ENCODE results near the gene BMPR1A.
"Not testable (repeated sequence)": the region's sequence is repeated elsewhere in the genome, so short reads cannot be mapped to it uniquely, and the experiment has no call there.

Gene BMPR1A

DNA sequence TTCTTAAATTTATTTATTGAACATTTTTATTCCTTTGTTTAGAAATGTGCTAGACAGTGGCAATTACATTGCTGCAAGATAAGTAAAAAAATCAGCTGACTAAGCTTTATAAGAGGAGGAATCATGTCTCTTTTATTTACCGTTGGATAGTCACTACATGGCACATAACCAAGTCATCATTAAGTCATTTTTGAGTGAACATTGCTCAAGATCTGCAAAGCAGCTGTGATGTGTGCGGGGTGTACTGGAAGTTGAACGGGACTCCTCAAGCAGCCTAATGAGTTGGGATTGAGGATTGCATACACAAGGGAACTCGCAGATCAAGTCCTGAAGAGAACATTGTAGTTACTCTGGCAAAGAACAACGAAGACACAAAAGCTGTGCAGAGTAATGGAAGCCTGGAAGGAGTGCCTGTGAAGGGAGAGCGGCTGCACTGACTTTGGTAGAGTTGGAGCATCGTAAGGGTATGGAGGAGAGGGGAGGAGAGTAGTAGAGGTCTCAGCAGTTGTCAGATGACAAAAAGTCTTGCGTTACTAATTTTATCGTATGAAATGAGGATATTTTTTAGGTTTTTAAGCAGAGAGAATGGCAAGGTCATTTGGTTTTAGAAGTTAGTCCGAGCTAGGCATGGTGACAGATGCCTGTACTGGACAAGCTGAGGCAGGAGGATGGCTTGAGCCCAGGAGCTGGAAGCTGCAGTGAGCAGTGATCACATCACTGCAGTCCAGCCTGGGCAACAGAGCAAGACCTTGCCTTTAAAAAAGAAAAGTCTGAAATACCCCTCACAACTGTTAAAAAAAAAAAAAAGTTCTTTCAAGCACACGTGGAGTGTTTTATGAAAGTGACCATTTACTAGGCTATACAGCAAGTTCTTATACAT lies 95.1 kb downstream of the BMPR1A start:
- 97% methylated on average over 9 of the region's 11 CpGs for WGBS (ENCODE audit: insufficient coverage)
- no peaks in the 10 kb centered on the region for H3K36me3 ChIP-seq (ENCODE audit: control insufficient read depth in 4 of 4, insufficient read depth in 4 of 4, low read length in 3 of 4)
- peaks cover 0 to 5% (median 0%) of the 10 kb centered on the region in 5 experiments for H3K27me3 ChIP-seq (replicated peaks in 2 of 5; ENCODE audit: control insufficient read depth in 4 of 5, insufficient read depth in 5 of 5, low read length in 4 of 5)
- no peak overlapping the region for H3K27ac ChIP-seq (ENCODE audit: insufficient read depth in 1 of 2, low read depth in 1 of 2, low read length in 2 of 2, poor library complexity in 1 of 2, severe bottlenecking in 2 of 2)
- no peak for DNase-seq
- no peaks in the 10 kb centered on the region for H3K4me1 ChIP-seq (ENCODE audit: control extremely low read depth in 1 of 4, control insufficient read depth in 4 of 4, insufficient read depth in 4 of 4, low read length in 3 of 4)
- POLR2A ChIA-PET: no interaction called here
- CTCF ChIA-PET: interaction anchor here (2.4 kb wide), 1 partner anchor 11 kb away, joined by 7 read pairs; no protein-coding TSS in a partner anchor
- H3K9me3 ChIP-seq (ENCODE audit: control extremely low read depth in 1 of 5, control insufficient read depth in 4 of 5, insufficient read depth in 2 of 5, low read depth in 1 of 5, low read length in 4 of 5): peaks cover 0 to 3% (median 0%) of the 10 kb centered on the region in 5 experiments
- H3K4me3 ChIP-seq (ENCODE audit: control insufficient read depth in 1 of 7, extremely low read depth in 1 of 7, insufficient read depth in 4 of 7, low read depth in 2 of 7, low read length in 6 of 7): no peak overlapping the region

- H3K27me3 ChIP-seq (replicated peaks in 2 of 5; ENCODE audit: control insufficient read depth in 4 of 5, insufficient read depth in 5 of 5, low read length in 4 of 5); H3K4me3 ChIP-seq (ENCODE audit: control insufficient read depth in 1 of 7, extremely low read depth in 1 of 7, insufficient read depth in 4 of 7, low read depth in 2 of 7, low read length in 6 of 7); H3K27ac ChIP-seq (ENCODE audit: insufficient read depth in 1 of 2, low read depth in 1 of 2, low read length in 2 of 2, poor library complexity in 1 of 2, severe bottlenecking in 2 of 2): not testable (repeated sequence)
Measured at GRCh38 chr10:86853582-86853981, 97.2 kb downstream of the BMPR1A start.

GRCh38 chr10:86855513-86855912 lies 99.1 kb downstream of the BMPR1A start:
- WGBS (ENCODE audit: insufficient coverage): no CpG with 5 or more reads among the region's 1 CpG
- H3K36me3 ChIP-seq (ENCODE audit: control insufficient read depth in 4 of 4, insufficient read depth in 4 of 4, low read length in 3 of 4): no peaks in the 10 kb centered on the region
- peaks cover 0 to 7% (median 0%) of the 10 kb centered on the region in 5 experiments for H3K27me3 ChIP-seq (replicated peaks in 2 of 5; ENCODE audit: control insufficient read depth in 4 of 5, insufficient read depth in 5 of 5, low read length in 4 of 5)
- ChIA-PET CTCF (interaction anchor here (1.2 kb wide), 1 partner anchor 20 kb away, joined by 4 read pairs; no protein-coding TSS in a partner anchor), POLR2A (no interaction called here)
- H3K4me1 ChIP-seq (ENCODE audit: control extremely low read depth in 1 of 4, control insufficient read depth in 4 of 4, insufficient read depth in 4 of 4, low read length in 3 of 4): no peaks in the 10 kb centered on the region
- no peak overlapping the region for H3K27ac ChIP-seq (ENCODE audit: insufficient read depth in 1 of 2, low read depth in 1 of 2, low read length in 2 of 2, poor library complexity in 1 of 2, severe bottlenecking in 2 of 2)
- no peak overlapping the region for H3K4me3 ChIP-seq (ENCODE audit: control insufficient read depth in 1 of 7, extremely low read depth in 1 of 7, insufficient read depth in 4 of 7, low read depth in 2 of 7, low read length in 6 of 7)
- peaks cover 0 to 3% (median 0%) of the 10 kb centered on the region in 5 experiments for H3K9me3 ChIP-seq (ENCODE audit: control extremely low read depth in 1 of 5, control insufficient read depth in 4 of 5, insufficient read depth in 2 of 5, low read depth in 1 of 5, low read length in 4 of 5)
- no peak for DNase-seq

More at GRCh38 chr10:86853582-86853981, 97.2 kb downstream of the BMPR1A start:
- H3K36me3 ChIP-seq (ENCODE audit: control insufficient read depth in 4 of 4, insufficient read depth in 4 of 4, low read length in 3 of 4); CTCF ChIA-PET; POLR2A ChIA-PET; H3K4me1 ChIP-seq (ENCODE audit: control extremely low read depth in 1 of 4, control insufficient read depth in 4 of 4, insufficient read depth in 4 of 4, low read length in 3 of 4); H3K9me3 ChIP-seq (ENCODE audit: control extremely low read depth in 1 of 5, control insufficient read depth in 4 of 5, insufficient read depth in 2 of 5, low read depth in 1 of 5, low read length in 4 of 5); DNase-seq: not testable (repeated sequence)
- 95% methylated on average over 6 of the region's 12 CpGs for WGBS (ENCODE audit: insufficient coverage)

DNA sequence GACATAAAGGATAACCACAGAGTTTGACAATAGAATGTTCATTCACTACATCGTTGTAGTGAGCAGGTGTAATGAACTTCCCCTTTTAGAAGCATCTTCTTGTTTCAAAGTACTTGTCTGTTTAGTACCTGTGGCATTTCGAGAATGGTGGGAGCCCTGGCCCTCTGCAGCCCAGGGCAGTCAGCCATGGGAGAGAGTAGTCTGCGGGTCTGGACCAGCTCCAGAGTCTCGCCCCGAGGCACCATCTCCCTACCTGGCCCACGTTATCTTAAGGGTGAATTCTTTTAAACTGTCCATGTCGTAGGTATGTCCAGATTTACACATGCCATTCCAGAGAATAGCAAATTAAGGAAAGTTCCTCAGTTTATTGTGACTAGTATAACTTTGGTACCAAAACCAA lies 99.7 kb downstream of the BMPR1A start:
- no peak overlapping the region for H3K27ac ChIP-seq (ENCODE audit: insufficient read depth in 1 of 2, low read depth in 1 of 2, low read length in 2 of 2, poor library complexity in 1 of 2, severe bottlenecking in 2 of 2)
- peaks cover 0 to 3% (median 0%) of the 10 kb centered on the region in 5 experiments for H3K9me3 ChIP-seq (ENCODE audit: control extremely low read depth in 1 of 5, control insufficient read depth in 4 of 5, insufficient read depth in 2 of 5, low read depth in 1 of 5, low read length in 4 of 5)
- peaks cover 0 to 7% (median 0%) of the 10 kb centered on the region in 5 experiments for H3K27me3 ChIP-seq (replicated peaks in 2 of 5; ENCODE audit: control insufficient read depth in 4 of 5, insufficient read depth in 5 of 5, low read length in 4 of 5)
- no peak for DNase-seq
- 100% methylated on average over 5 of the region's 7 CpGs for WGBS (ENCODE audit: insufficient coverage)
- CTCF ChIA-PET: interaction anchor here (1.2 kb wide), 1 partner anchor 20 kb away, joined by 4 read pairs; no protein-coding TSS in a partner anchor
- no peaks in the 10 kb centered on the region for H3K4me1 ChIP-seq (ENCODE audit: control extremely low read depth in 1 of 4, control insufficient read depth in 4 of 4, insufficient read depth in 4 of 4, low read length in 3 of 4)
- H3K4me3 ChIP-seq (ENCODE audit: control insufficient read depth in 1 of 7, extremely low read depth in 1 of 7, insufficient read depth in 4 of 7, low read depth in 2 of 7, low read length in 6 of 7): no peak overlapping the region
- POLR2A ChIA-PET: no interaction called here
- H3K36me3 ChIP-seq (ENCODE audit: control insufficient read depth in 4 of 4, insufficient read depth in 4 of 4, low read length in 3 of 4): no peaks in the 10 kb centered on the region

DNA sequence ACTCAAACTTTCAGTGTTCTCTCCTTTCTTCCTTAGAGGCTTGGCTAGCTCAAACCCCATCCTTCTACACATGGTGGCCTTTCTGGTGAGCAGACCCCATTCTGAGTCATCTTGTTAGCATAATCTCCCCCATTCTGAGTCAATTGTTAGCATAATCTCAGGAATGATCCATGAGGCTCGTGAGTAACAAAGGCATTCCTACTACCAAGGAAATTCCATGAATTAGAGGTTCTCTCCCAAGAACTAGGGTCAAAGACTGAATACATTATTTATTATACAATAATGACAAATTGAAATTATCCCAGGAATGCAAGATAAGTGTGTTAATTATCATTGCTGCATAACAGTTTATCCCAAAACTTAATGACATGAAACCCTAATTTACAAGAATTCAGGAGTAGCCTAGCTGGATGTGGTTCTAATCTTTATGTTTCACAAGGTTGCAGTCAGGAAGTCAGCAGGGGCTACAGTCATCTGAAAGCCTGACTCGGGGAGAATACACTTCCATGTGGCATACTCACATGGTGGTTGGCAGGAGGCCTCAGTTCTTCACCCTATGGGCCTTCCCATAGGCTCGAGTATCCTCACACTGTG lies 100.8 kb downstream of the BMPR1A start:
- POLR2A ChIA-PET: no interaction called here
- CTCF ChIA-PET: no interaction called here
- Histone ChIP-seq H3K4me3 (ENCODE audit: control insufficient read depth in 1 of 7, extremely low read depth in 1 of 7, insufficient read depth in 4 of 7, low read depth in 2 of 7, low read length in 6 of 7) (no peak overlapping the region), H3K9me3 (ENCODE audit: control extremely low read depth in 1 of 5, control insufficient read depth in 4 of 5, insufficient read depth in 2 of 5, low read depth in 1 of 5, low read length in 4 of 5) (peaks cover 0 to 3% (median 0%) of the 10 kb centered on the region in 5 experiments), H3K4me1 (ENCODE audit: control extremely low read depth in 1 of 4, control insufficient read depth in 4 of 4, insufficient read depth in 4 of 4, low read length in 3 of 4) (no peaks in the 10 kb centered on the region), H3K27me3 (replicated peaks in 2 of 5; ENCODE audit: control insufficient read depth in 4 of 5, insufficient read depth in 5 of 5, low read length in 4 of 5) (peaks cover 0 to 4% (median 0%) of the 10 kb centered on the region in 5 experiments), H3K27ac (ENCODE audit: insufficient read depth in 1 of 2, low read depth in 1 of 2, low read length in 2 of 2, poor library complexity in 1 of 2, severe bottlenecking in 2 of 2) (no peak overlapping the region), H3K36me3 (ENCODE audit: control insufficient read depth in 4 of 4, insufficient read depth in 4 of 4, low read length in 3 of 4) (no peaks in the 10 kb centered on the region)
- DNase-seq: peak in 1 of 3 donors; percentile 23
- 35% methylated on average over 2 of the region's 3 CpGs for WGBS (ENCODE audit: insufficient coverage)

- Histone ChIP-seq H3K4me3 (ENCODE audit: control insufficient read depth in 1 of 7, extremely low read depth in 1 of 7, insufficient read depth in 4 of 7, low read depth in 2 of 7, low read length in 6 of 7) (no peak overlapping the region), H3K27ac (ENCODE audit: insufficient read depth in 1 of 2, low read depth in 1 of 2, low read length in 2 of 2, poor library complexity in 1 of 2, severe bottlenecking in 2 of 2) (no peak overlapping the region), H3K27me3 (replicated peaks in 2 of 5; ENCODE audit: control insufficient read depth in 4 of 5, insufficient read depth in 5 of 5, low read length in 4 of 5) (peaks cover 0 to 8% (median 0%) of the 10 kb centered on the region in 5 experiments), H3K36me3 (ENCODE audit: control insufficient read depth in 4 of 4, insufficient read depth in 4 of 4, low read length in 3 of 4) (no peaks in the 10 kb centered on the region), H3K4me1 (ENCODE audit: control extremely low read depth in 1 of 4, control insufficient read depth in 4 of 4, insufficient read depth in 4 of 4, low read length in 3 of 4) (no peaks in the 10 kb centered on the region), H3K9me3 (ENCODE audit: control extremely low read depth in 1 of 5, control insufficient read depth in 4 of 5, insufficient read depth in 2 of 5, low read depth in 1 of 5, low read length in 4 of 5) (peaks cover 0 to 3% (median 0%) of the 10 kb centered on the region in 5 experiments)
- ChIA-PET POLR2A (no interaction called here), CTCF (no interaction called here)
- no CpG with 5 or more reads among the region's 1 CpG for WGBS (ENCODE audit: insufficient coverage)
- DNase-seq: no peak
Measured at GRCh38 chr10:86858011-86858410, 101.6 kb downstream of the BMPR1A start.

- H3K4me1 ChIP-seq (ENCODE audit: control extremely low read depth in 1 of 4, control insufficient read depth in 4 of 4, insufficient read depth in 4 of 4, low read length in 3 of 4): no peaks in the 10 kb centered on the region
- H3K4me3 ChIP-seq (ENCODE audit: control insufficient read depth in 1 of 7, extremely low read depth in 1 of 7, insufficient read depth in 4 of 7, low read depth in 2 of 7, low read length in 6 of 7): no peak overlapping the region
- H3K36me3 ChIP-seq (ENCODE audit: control insufficient read depth in 4 of 4, insufficient read depth in 4 of 4, low read length in 3 of 4): no peaks in the 10 kb centered on the region
- DNase-seq: no peak
- H3K9me3 ChIP-seq (ENCODE audit: control extremely low read depth in 1 of 5, control insufficient read depth in 4 of 5, insufficient read depth in 2 of 5, low read depth in 1 of 5, low read length in 4 of 5): no peaks in the 10 kb centered on the region
- peaks cover 0 to 12% (median 0%) of the 10 kb centered on the region in 5 experiments for H3K27me3 ChIP-seq (replicated peaks in 2 of 5; ENCODE audit: control insufficient read depth in 4 of 5, insufficient read depth in 5 of 5, low read length in 4 of 5)
- CTCF ChIA-PET: no interaction called here
- WGBS (ENCODE audit: insufficient coverage): no CpG with 5 or more reads among the region's 1 CpG
- no peak overlapping the region for H3K27ac ChIP-seq (ENCODE audit: insufficient read depth in 1 of 2, low read depth in 1 of 2, low read length in 2 of 2, poor library complexity in 1 of 2, severe bottlenecking in 2 of 2)
- POLR2A ChIA-PET: no interaction called here
Measured at GRCh38 chr10:86861351-86861750, 104.9 kb downstream of the BMPR1A start.

Data from common myeloid progenitor, CD34-positive (primary cell).